Endothelial cell of umbilical vein (primary cell): ENCODE measurements around the gene NUBPL.

Experiments used
- CTCF ChIP-seq, 2 donors: IDR thresholded peaks; 1 replicate in 1 of 2; 2 replicates in 1 of 2; pipeline ENCODE4 v1.5.1; 2011; ENCODE audit warnings: low read length in 2 of 2, mild to moderate bottlenecking in 2 of 2, moderate library complexity in 2 of 2, control low read depth in 1 of 2, inconsistent platforms in 1 of 2, low read depth in 1 of 2; ENCODE audit not compliant: insufficient read depth in 1 of 2; ENCODE audit errors: extremely low read depth in 1 of 2
- EZH2 ChIP-seq: IDR thresholded peaks from 2 replicates; pipeline ENCODE4 v1.6.1; 2012; ENCODE audit warnings: borderline replicate concordance, low read depth, mild to moderate bottlenecking, moderate library complexity, low read length, inconsistent platforms; ENCODE audit not compliant: severe bottlenecking
- FOS ChIP-seq: IDR thresholded peaks from 2 replicates; pipeline ENCODE4 v1.6.1; 2011; ENCODE audit warnings: mild to moderate bottlenecking, low read length, moderate library complexity, borderline replicate concordance; ENCODE audit not compliant: insufficient read depth
- GATA2 ChIP-seq: IDR thresholded peaks from 2 replicates; pipeline ENCODE4 v1.7.0; 2011; ENCODE audit warnings: low read depth, mild to moderate bottlenecking, moderate library complexity, mixed read lengths, low read length; ENCODE audit not compliant: insufficient read length, insufficient read depth
- JUN ChIP-seq: IDR thresholded peaks from 2 replicates; pipeline ENCODE4 v1.6.1; 2011; ENCODE audit warnings: borderline replicate concordance, low read depth; ENCODE audit not compliant: insufficient read length, insufficient read depth
- MAX ChIP-seq: IDR thresholded peaks from 2 replicates; pipeline ENCODE4 v1.6.1; 2011; ENCODE audit not compliant: insufficient read depth, insufficient read length
- MYC ChIP-seq: IDR thresholded peaks from one replicate; pipeline ENCODE4 v1.6.1; 2011; ENCODE audit warnings: mild to moderate bottlenecking, low read depth, low read length
- POLR2A ChIP-seq: IDR thresholded peaks from 2 replicates; pipeline ENCODE4 v1.6.1; 2012; ENCODE audit warnings: low read depth, mild to moderate bottlenecking, control low read depth, low read length
- POLR2AphosphoS5 ChIP-seq: IDR thresholded peaks from 2 replicates; pipeline ENCODE4 v1.6.1; 2012; ENCODE audit warnings: low read depth, mild to moderate bottlenecking, control low read depth, low read length, moderate library complexity; ENCODE audit not compliant: insufficient read depth

GRCh38 chr14:31843361-31844091, 282.3 kb downstream of the NUBPL start:
- no peak for TF ChIP-seq CTCF (IDR thresholded peaks at IDR 0.05; ENCODE audit: extremely low read depth in 1 of 2, insufficient read depth in 1 of 2, low read depth in 1 of 2, low read length in 2 of 2)
- no peak for TF ChIP-seq POLR2AphosphoS5
- no peak for TF ChIP-seq FOS
- no peak for TF ChIP-seq EZH2
- no peak for TF ChIP-seq POLR2A
- TF ChIP-seq MAX: no peak
- no peak for TF ChIP-seq MYC
- no peak for TF ChIP-seq GATA2
- TF ChIP-seq JUN: no peak
